Kidney (tissue), 14 donors: ENCODE data around the gene GYPC. TPM values are rescaled to one million over a fixed set of nuclear protein-coding genes. Genes with fewer than 3 reads are reported as not detected.

ENCODE experiments used
- DNase-seq, 5 donors: peaks; one replicate each; pipeline ENCODE4 v3.0.0-alpha.2; 2013 to 2020
- FAIRE-seq: peaks from 2 replicates; lab custom pipeline; 2012; peaks lifted over from hg19 to GRCh38; lab: Jason Lieb, UNC
- H3K27ac ChIP-seq, 2 donors: one replicate each; pipeline ENCODE4 v1.7.0; 2013; ENCODE audit warnings: low read depth in 2 of 2, low read length in 2 of 2, inconsistent platforms in 1 of 2
- H3K27me3 ChIP-seq: one replicate; pipeline ENCODE4 v1.7.1; 2013; ENCODE audit warnings: low read length, inconsistent platforms; ENCODE audit not compliant: control insufficient read depth, insufficient read depth
- H3K36me3 ChIP-seq, 3 donors: one replicate each; pipeline versions ENCODE4 v1.7.0 to v1.7.1; 2013; ENCODE audit warnings: low read length in 3 of 3, control low read depth in 1 of 3, inconsistent platforms in 1 of 3; ENCODE audit not compliant: insufficient read depth in 3 of 3, control insufficient read depth in 2 of 3
- H3K4me1 ChIP-seq, 3 donors: one replicate each; pipeline versions ENCODE4 v1.7.0 to v1.7.1; 2013; ENCODE audit warnings: low read length in 3 of 3, inconsistent platforms in 1 of 3, low read depth in 1 of 3; ENCODE audit not compliant: control insufficient read depth in 2 of 3, insufficient read depth in 2 of 3
- H3K4me3 ChIP-seq, 3 donors: one replicate each; pipeline versions ENCODE4 v1.7.0 to v1.8.1; 2013; ENCODE audit warnings: low read length in 3 of 3, control low read depth in 1 of 3, inconsistent platforms in 1 of 3
- H3K9ac ChIP-seq, 3 donors: one replicate each; pipeline versions ENCODE4 v1.7.0 to v1.7.1; 2013; ENCODE audit warnings: low read length in 3 of 3, control low read depth in 1 of 3, inconsistent platforms in 1 of 3
- H3K9me3 ChIP-seq, 3 donors: one replicate each; pipeline versions ENCODE4 v1.7.0 to v1.7.1; 2013; ENCODE audit warnings: low read length in 3 of 3, control low read depth in 1 of 3, inconsistent platforms in 1 of 3; ENCODE audit not compliant: control insufficient read depth in 2 of 3, insufficient read depth in 1 of 3
- intact Hi-C: fragments of 100-400 bp; cut with DNase I; formaldehyde crosslinking; loops from one replicate; pipeline ENCODE4 v1.11.1; 2022
- polyA plus RNA-seq: library from polyadenylated mRNA; stranded (reverse); fragments of 350-450 nt; fragmentation: Illumina TruSeq; extraction: RNeasy Lipid Tissue Mini Kit (QIAGEN cat#74804); gene quantifications from one replicate; pipeline ENCODE4 v1.2.3, GENCODE V29; 2014; ENCODE audit warnings: low read depth, low replicate concordance; ENCODE audit not compliant: insufficient read depth
- total RNA-seq: library from RNA; stranded (reverse); fragmentation: NEBNext Ultra II Directional; extraction: Animal tissue kit (Norgen Biotek cat#: 25700); gene quantifications from one replicate; pipeline ENCODE4 v1.2.1, GENCODE V29; 2021
- TF ChIP-seq, protein P1 (sequence below): IDR thresholded peaks from 3 replicates; pipeline ENCODE4 v1.5.1; 2012; ENCODE audit warnings: mild to moderate bottlenecking, moderate library complexity, borderline replicate concordance; ENCODE audit not compliant: insufficient read depth; ENCODE audit errors: extremely low read depth
- donor health status: control.
- donor health status: control.
- donor health status: control.
- donor health status: control.
- donor health status: control.
- donor health status: DM: yes; HTN: yes; CAD: no.
- donor health status: Normal renal cell carcinoma (clear cell type).

GYPC gene
- total and polyA plus RNA-seq, 2 donors from 2014 or later, result 51.1 to 61.9 TPM

DNA sequence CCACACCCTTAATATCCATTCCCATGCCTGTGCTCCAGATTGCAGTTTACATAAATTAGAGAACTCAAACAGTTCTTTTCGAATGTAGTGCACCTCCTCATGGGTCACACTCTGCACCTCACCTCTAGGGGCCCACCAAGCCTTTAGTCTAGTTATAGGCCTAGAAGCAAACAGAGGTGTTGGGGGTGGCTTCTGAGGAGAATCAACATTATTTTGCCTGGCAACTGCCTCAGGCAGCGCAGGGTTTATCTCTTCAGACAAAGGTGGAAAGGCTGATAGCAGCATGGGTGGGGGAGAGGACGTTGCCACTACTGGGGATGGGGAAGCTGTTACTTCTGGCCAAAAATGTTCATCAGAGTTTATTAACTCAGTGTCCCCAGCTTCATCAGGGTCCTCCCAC lies 5.0 kb upstream of the GYPC start:
- TF ChIP-seq, protein P1, sequence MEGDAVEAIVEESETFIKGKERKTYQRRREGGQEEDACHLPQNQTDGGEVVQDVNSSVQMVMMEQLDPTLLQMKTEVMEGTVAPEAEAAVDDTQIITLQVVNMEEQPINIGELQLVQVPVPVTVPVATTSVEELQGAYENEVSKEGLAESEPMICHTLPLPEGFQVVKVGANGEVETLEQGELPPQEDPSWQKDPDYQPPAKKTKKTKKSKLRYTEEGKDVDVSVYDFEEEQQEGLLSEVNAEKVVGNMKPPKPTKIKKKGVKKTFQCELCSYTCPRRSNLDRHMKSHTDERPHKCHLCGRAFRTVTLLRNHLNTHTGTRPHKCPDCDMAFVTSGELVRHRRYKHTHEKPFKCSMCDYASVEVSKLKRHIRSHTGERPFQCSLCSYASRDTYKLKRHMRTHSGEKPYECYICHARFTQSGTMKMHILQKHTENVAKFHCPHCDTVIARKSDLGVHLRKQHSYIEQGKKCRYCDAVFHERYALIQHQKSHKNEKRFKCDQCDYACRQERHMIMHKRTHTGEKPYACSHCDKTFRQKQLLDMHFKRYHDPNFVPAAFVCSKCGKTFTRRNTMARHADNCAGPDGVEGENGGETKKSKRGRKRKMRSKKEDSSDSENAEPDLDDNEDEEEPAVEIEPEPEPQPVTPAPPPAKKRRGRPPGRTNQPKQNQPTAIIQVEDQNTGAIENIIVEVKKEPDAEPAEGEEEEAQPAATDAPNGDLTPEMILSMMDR, result no peak
- Histone ChIP-seq H3K4me1 (peaks cover 0 to 3% (median 0%) of the 10 kb centered on the region in 3 donors), H3K27me3 (no peaks in the 10 kb centered on the region), H3K9me3 (no peaks in the 10 kb centered on the region), H3K9ac (no peak overlapping the region), H3K4me3 (no peak overlapping the region), H3K27ac (no peak overlapping the region), H3K36me3 (no peaks in the 10 kb centered on the region)
- DNase-seq (no peak), FAIRE-seq (no peak)
- intact Hi-C loops, result no loop called here

DNA sequence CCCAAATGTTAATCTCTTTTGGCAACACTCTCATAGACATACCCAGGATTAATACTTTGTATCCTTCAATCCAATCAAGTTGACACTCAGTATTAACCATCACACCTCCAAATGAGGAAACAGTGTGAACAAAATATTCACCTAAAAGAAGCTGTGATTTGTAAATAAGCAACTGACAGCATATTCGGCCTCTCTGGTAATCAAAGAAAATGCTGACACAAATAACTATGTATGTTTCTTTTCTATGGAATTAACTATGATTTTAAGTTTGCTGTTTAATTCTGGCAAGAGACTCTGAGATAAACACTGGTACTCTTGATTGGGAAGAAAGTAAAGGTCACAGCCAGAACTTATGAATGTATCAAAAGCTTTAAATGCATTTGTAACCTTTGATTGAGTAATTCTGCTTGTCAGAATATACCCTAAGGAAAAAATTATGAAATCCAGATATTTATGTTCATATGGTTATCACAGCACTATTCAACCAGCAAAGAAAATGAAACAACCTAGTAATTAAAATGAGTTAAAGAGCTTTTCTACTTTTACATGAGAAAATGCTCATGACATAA lies 3.6 kb upstream of the GYPC start:
- H3K27me3 ChIP-seq, result no peaks in the 10 kb centered on the region
- H3K36me3 ChIP-seq, result no peaks in the 10 kb centered on the region
- H3K9ac ChIP-seq, result no peak overlapping the region
- H3K4me3 ChIP-seq, result no peak overlapping the region
- FAIRE-seq (no peak), DNase-seq (no peak)
- intact Hi-C loops, result no loop called here
- TF ChIP-seq, protein P1, result no peak
- no peaks in the 10 kb centered on the region for H3K9me3 ChIP-seq
- no peak overlapping the region for H3K27ac ChIP-seq
- peaks cover 0 to 7% (median 3%) of the 10 kb centered on the region in 3 donors for H3K4me1 ChIP-seq

DNA sequence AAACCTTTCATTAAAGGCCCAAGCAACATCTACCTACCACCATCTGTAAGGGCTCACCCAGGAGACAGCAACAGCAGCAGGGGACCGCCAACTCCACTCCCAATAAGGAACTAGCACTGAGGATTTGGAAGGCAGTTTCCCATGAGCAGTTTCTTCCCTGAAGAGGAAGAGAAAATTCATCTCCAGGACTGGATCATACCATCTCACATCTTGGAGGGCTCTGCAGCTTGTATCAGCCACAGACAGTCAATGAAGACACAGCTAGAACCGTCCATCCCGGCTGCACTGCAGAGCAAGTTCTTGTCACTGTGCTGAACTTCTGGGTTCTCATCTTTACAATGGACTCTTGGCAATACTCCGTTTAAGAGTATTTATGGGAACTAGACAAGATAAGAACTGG lies 2.8 kb upstream of the GYPC start:
- FAIRE-seq (no peak), DNase-seq (no peak)
- H3K27me3 ChIP-seq, result no peaks in the 10 kb centered on the region

More for the DNA sequence above, 2.8 kb upstream of the GYPC start:
- Histone ChIP-seq H3K27ac (no peak overlapping the region), H3K9ac (no peak overlapping the region), H3K4me3 (no peak overlapping the region), H3K9me3 (no peaks in the 10 kb centered on the region), H3K36me3 (no peaks in the 10 kb centered on the region), H3K4me1 (peaks cover 0 to 14% (median 5%) of the 10 kb centered on the region in 3 donors)
- intact Hi-C loops, result no loop called here
- TF ChIP-seq, protein P1, result no peak
